Neural crest cell (in vitro differentiated cells): ENCODE data around the gene EVX2. TPM values are rescaled to one million over a fixed set of nuclear protein-coding genes. Genes with fewer than 3 reads are reported as not detected.

ENCODE experiments used
- DNase-seq: peaks from one replicate; pipeline ENCODE4 v3.0.0; 2021; ENCODE audit warnings: low read depth, mixed read lengths, low spot score
- H3K27ac Mint-ChIP-seq: one replicate; pipeline ENCODE4 v1.8.0; 2021; ENCODE audit warnings: mild to moderate bottlenecking, mixed read lengths; ENCODE audit not compliant: unreplicated experiment
- H3K27me3 Mint-ChIP-seq: 2 replicates; pipeline ENCODE4 v1.8.0; 2021; ENCODE audit warnings: low read depth, mild to moderate bottlenecking, mixed read lengths
- H3K36me3 Mint-ChIP-seq: 2 replicates; pipeline ENCODE4 v1.8.0; 2021; ENCODE audit warnings: low read depth, mild to moderate bottlenecking, mixed read lengths
- H3K4me1 Mint-ChIP-seq: 2 replicates; pipeline ENCODE4 v1.8.0; 2021; ENCODE audit warnings: mixed read lengths
- H3K4me3 Mint-ChIP-seq: one replicate; pipeline ENCODE4 v1.8.0; 2021; ENCODE audit warnings: mild to moderate bottlenecking, mixed read lengths
- H3K9me3 Mint-ChIP-seq: 2 replicates; pipeline ENCODE4 v1.8.0; 2021; ENCODE audit warnings: mixed read lengths
- CTCF ChIP-seq: fragments of 200-600 bp; sonication (generic); conservative IDR thresholded peaks from 2 replicates; pipeline ENCODE4 v1.5.0; 2021; ENCODE audit warnings: antibody characterized with exemption, mild to moderate bottlenecking
- total RNA-seq: library from RNA; stranded (reverse); gene quantifications from 2 replicates; pipeline ENCODE4 v1.2.1, GENCODE V29; 2021

EVX2 gene
- total RNA-seq, 1 donor from 2014 or later, result 0.44 TPM

DNA sequence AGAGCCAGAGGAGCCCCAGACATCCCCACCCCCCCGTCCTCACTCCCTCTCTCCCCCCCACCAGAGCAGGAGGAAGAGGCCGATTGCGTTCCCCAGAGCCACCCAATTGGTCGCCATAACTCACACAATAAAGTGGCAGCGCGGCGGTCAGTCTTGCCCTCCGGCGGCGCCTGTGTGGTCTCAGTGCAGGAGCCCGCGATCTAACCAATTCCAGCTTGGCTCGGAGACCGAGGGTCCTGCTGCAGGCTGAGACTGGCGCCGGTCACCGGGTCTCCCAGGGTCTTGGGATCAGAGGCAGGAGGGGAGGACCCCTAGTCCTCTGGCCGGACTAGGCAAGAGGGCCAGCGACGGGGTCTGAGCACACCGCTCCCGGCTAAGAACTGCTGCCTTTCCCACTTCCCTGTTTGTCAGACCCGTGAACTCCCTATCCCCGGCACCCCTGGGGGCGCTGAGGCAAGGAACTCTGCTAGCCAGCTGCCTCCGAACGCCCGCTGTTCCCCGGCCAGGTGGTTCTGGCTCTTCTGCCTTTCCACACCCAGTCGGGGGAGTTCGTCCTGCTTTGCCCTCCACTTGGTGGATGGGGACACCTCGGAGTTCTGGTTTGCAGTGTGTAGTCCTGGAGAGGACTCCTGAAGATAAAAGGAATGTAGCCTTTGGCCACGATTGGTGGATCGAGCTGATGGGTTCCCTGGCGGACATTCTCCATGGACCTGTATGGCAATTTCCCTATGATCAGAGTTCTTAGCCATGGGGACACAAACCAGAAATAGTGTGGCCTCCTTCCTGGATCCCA, 14.8 kb upstream of the EVX2 start:
- Mint-ChIP-seq H3K36me3 (peaks cover 3% of the 10 kb centered on the region), H3K9me3 (no peaks in the 10 kb centered on the region), H3K27me3 (peaks cover 100% of the 10 kb centered on the region), H3K27ac (no peak overlapping the region), H3K4me3 (no peak overlapping the region), H3K4me1 (peaks cover 15% of the 10 kb centered on the region)
- no peak for TF ChIP-seq CTCF
- DNase-seq, result no peak

GRCh38 chr2:176097820-176098365, 14.1 kb upstream of the EVX2 start:
- Mint-ChIP-seq H3K9me3 (no peaks in the 10 kb centered on the region), H3K4me1 (peaks cover 18% of the 10 kb centered on the region), H3K36me3 (peaks cover 3% of the 10 kb centered on the region), H3K4me3 (peak overlapping the region; percentile 44), H3K27me3 (peaks cover 100% of the 10 kb centered on the region), H3K27ac (no peak overlapping the region)
- TF ChIP-seq CTCF, result peak; percentile 4
- DNase-seq, result no peak

DNA sequence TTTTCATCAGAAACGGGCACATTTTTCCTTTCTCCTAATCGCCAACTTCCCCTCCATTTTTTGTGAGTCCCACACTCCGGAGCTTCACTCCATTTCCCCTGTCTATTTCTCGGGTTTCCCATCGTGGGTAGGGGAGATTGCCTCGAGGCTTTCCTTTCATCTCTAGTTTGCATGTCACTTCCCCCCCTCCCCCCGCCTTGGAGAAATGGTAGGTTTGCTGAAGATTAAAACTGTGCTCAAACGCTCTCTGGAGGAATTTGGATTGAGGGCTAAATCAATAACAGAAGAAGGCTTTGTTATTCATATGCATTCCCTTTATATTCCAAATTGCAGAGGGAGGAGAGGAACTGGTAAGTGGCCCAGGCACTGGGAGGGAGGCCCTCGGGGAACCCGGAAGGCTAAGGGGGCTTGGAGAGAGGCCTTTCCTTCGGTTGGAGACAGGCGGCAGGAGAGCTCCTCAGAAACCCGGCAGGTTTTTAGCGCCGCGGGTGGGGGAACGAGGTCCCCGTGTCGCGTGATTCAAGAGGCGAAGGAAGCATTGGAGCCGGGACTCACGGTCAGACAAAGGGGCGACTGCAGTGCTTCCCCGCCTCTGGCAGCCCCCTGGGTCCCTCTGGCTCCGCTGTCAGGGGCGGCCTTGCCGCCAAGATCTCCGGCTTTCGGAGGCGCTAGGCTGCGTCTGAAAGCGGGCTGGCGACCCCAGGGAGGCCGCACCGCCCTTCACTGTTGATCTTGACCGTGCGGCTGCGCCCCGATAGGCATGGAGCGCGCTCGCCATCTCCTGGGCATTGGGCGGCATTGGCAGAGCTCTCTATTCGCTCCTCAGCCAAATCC, 13.4 kb upstream of the EVX2 start:
- no peak overlapping the region for H3K27ac Mint-ChIP-seq
- H3K4me1 Mint-ChIP-seq, result peaks cover 18% of the 10 kb centered on the region
- H3K4me3 Mint-ChIP-seq, result peak overlapping the region; percentile 44
- peaks cover 3% of the 10 kb centered on the region for H3K36me3 Mint-ChIP-seq
- H3K27me3 Mint-ChIP-seq, result peaks cover 96% of the 10 kb centered on the region
- H3K9me3 Mint-ChIP-seq, result no peaks in the 10 kb centered on the region
- peak; percentile 73 for DNase-seq
- peak; percentile 92 for TF ChIP-seq CTCF

DNA sequence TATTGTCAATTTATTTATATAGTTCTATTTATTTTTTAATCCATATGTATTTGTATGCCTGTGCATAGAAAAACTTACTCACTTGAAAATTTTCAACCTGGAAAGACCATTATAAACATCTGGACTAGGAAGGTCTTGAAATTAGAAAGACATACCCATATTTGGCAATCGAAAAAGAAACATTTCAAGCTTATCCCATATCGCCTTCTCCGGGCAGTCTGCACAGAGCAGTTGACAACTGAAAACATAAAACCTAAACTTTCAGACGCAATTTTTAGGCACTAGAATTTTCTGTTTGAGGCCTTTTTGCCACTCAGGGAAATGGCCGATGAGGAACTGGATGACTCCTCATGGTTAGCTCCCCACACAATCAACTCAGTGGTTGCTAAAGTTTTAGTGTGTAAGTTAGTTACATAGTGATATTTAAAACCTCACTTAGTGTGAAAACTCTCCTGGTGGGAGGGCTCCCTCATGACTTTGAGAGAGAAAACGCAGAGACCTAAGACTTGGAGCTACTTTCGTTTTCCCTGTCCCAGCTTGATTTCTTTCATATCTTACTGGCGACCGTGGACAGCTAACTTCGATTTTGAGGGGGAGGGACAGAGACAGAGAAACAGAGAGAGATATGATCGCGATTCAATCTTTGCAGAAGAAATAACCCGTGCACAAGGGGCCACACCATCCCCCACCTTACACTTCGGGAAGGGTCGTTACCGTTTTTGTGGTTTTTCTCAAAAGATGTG, 12.7 kb upstream of the EVX2 start:
- Mint-ChIP-seq H3K4me1 (peaks cover 25% of the 10 kb centered on the region), H3K27me3 (peaks cover 96% of the 10 kb centered on the region), H3K36me3 (peaks cover 3% of the 10 kb centered on the region), H3K4me3 (peak overlapping the region; percentile 31), H3K27ac (no peak overlapping the region), H3K9me3 (no peaks in the 10 kb centered on the region)
- DNase-seq, result no peak
- no peak for TF ChIP-seq CTCF

GRCh38 chr2:176095421-176095820, 11.7 kb upstream of the EVX2 start:
- Mint-ChIP-seq H3K27ac (no peak overlapping the region), H3K9me3 (no peaks in the 10 kb centered on the region), H3K27me3 (peaks cover 96% of the 10 kb centered on the region), H3K4me1 (peaks cover 25% of the 10 kb centered on the region), H3K4me3 (no peak overlapping the region), H3K36me3 (peaks cover 3% of the 10 kb centered on the region)
- no peak for TF ChIP-seq CTCF
- no peak for DNase-seq
